ENCODE data around the gene CYP4A22.
"Not testable (repeated sequence)": the region's sequence is repeated elsewhere in the genome, so short reads cannot be mapped to it uniquely, and the experiment has no call there.

The CYP4A22 gene

GRCh38 chr1:47137198-47137597 is at the start of gene CYP4A22:
Gene CYP4A22 (plus strand): TSS chr1:47137441. CDS start chr1:47137486, 45 bp downstream.
- Histone ChIP-seq H3K27ac (no peak within 1 kb of the TSS), H3K4me1 (no peaks in the 10 kb centered on the region), H3K9ac (no peak within 1 kb of the TSS), H3K36me3 (no peaks in the 10 kb centered on the region), H4K20me1 (no peaks in the 10 kb centered on the region), H3K4me3 (no peak within 1 kb of the TSS), H3K4me2 (no peak within 1 kb of the TSS), H3K9me3 (no peaks in the 10 kb centered on the region), H3K27me3 (no peaks in the 10 kb centered on the region)
- TF ChIP-seq Cebpa-rat (IDR thresholded peaks at IDR 0.05), result no peak

- not testable (repeated sequence) for H4K20me1 ChIP-seq, H3K4me1 ChIP-seq, H3K9me3 ChIP-seq, H3K27me3 ChIP-seq, H3K27ac ChIP-seq, H3K4me3 ChIP-seq, H3K4me2 ChIP-seq, H3K9ac ChIP-seq, H3K36me3 ChIP-seq
Measured at GRCh38 chr1:47089356-47089755, 47.9 kb upstream of the CYP4A22 start.

GRCh38 chr1:47091476-47091875 is 45.8 kb upstream of the CYP4A22 start:
- not testable (repeated sequence) for H3K27me3 ChIP-seq, H3K9ac ChIP-seq, H3K27ac ChIP-seq, H3K4me3 ChIP-seq, H3K36me3 ChIP-seq, H3K9me3 ChIP-seq, H3K4me2 ChIP-seq, H3K4me1 ChIP-seq, H4K20me1 ChIP-seq

- H3K27ac ChIP-seq, result no peak overlapping the region
- H3K27me3 ChIP-seq, result no peaks in the 10 kb centered on the region
- no peak overlapping the region for H3K4me2 ChIP-seq
Measured at GRCh38 chr1:47104816-47105215, 32.4 kb upstream of the CYP4A22 start.

GRCh38 chr1:47106792-47107191 is 30.4 kb upstream of the CYP4A22 start:
- H3K9ac ChIP-seq, result no peak overlapping the region
- no peaks in the 10 kb centered on the region for H4K20me1 ChIP-seq
- no peaks in the 10 kb centered on the region for H3K4me1 ChIP-seq
- no peaks in the 10 kb centered on the region for H3K36me3 ChIP-seq
- no peaks in the 10 kb centered on the region for H3K27me3 ChIP-seq
- no peak overlapping the region for H3K4me2 ChIP-seq
- H3K9me3 ChIP-seq, result peaks cover 25% of the 10 kb centered on the region
- no peak for TF ChIP-seq Cebpa-rat (IDR thresholded peaks at IDR 0.05)
- no peak overlapping the region for H3K27ac ChIP-seq
- H3K4me3 ChIP-seq, result no peak overlapping the region

More at GRCh38 chr1:47104816-47105215, 32.4 kb upstream of the CYP4A22 start:
- Histone ChIP-seq H3K4me1 (no peaks in the 10 kb centered on the region), H3K36me3 (no peaks in the 10 kb centered on the region), H3K4me3 (no peak overlapping the region), H4K20me1 (no peaks in the 10 kb centered on the region), H3K9ac (no peak overlapping the region), H3K9me3 (peaks cover 25% of the 10 kb centered on the region)
- no peak for TF ChIP-seq Cebpa-rat (IDR thresholded peaks at IDR 0.05)

- not testable (repeated sequence) for H3K9ac ChIP-seq, H3K4me3 ChIP-seq, H3K36me3 ChIP-seq, H3K27me3 ChIP-seq, H3K27ac ChIP-seq, H3K4me1 ChIP-seq, H3K4me2 ChIP-seq, H4K20me1 ChIP-seq
- H3K9me3 ChIP-seq, result peaks cover 16% of the 10 kb centered on the region
Measured at GRCh38 chr1:47107851-47108574, 29.2 kb upstream of the CYP4A22 start.

- H3K4me1 ChIP-seq, H3K27ac ChIP-seq, H3K9me3 ChIP-seq, H3K4me3 ChIP-seq, H3K36me3 ChIP-seq, H3K9ac ChIP-seq, H4K20me1 ChIP-seq, H3K4me2 ChIP-seq, H3K27me3 ChIP-seq: not testable (repeated sequence)
Measured at GRCh38 chr1:47109482-47109881, 27.8 kb upstream of the CYP4A22 start.

- Histone ChIP-seq H3K27ac (no peak overlapping the region), H3K4me2 (no peak overlapping the region), H3K36me3 (no peaks in the 10 kb centered on the region), H4K20me1 (no peaks in the 10 kb centered on the region), H3K4me1 (no peaks in the 10 kb centered on the region), H3K4me3 (no peak overlapping the region), H3K9ac (no peak overlapping the region), H3K9me3 (no peaks in the 10 kb centered on the region), H3K27me3 (no peaks in the 10 kb centered on the region)
- TF ChIP-seq Cebpa-rat (IDR thresholded peaks at IDR 0.05), result no peak
Measured at GRCh38 chr1:47113178-47113577, 24.1 kb upstream of the CYP4A22 start.

- not testable (repeated sequence) for H3K4me1 ChIP-seq
Measured at GRCh38 chr1:47121039-47121438, 16.2 kb upstream of the CYP4A22 start.

GRCh38 chr1:47124834-47125233 is 12.4 kb upstream of the CYP4A22 start:
- not testable (repeated sequence) for H4K20me1 ChIP-seq, H3K36me3 ChIP-seq, H3K27me3 ChIP-seq, H3K9me3 ChIP-seq, H3K4me3 ChIP-seq, H3K9ac ChIP-seq, H3K4me2 ChIP-seq, H3K27ac ChIP-seq, H3K4me1 ChIP-seq

More at GRCh38 chr1:47121039-47121438, 16.2 kb upstream of the CYP4A22 start:
- H3K9me3 ChIP-seq, H3K4me3 ChIP-seq, H3K36me3 ChIP-seq, H3K4me2 ChIP-seq, H3K9ac ChIP-seq, H3K27ac ChIP-seq, H3K27me3 ChIP-seq, H4K20me1 ChIP-seq: not testable (repeated sequence)

- not testable (repeated sequence) for H3K4me3 ChIP-seq, H3K9ac ChIP-seq, H3K4me1 ChIP-seq, H3K4me2 ChIP-seq, H3K27me3 ChIP-seq, H3K36me3 ChIP-seq, H4K20me1 ChIP-seq, H3K27ac ChIP-seq, H3K9me3 ChIP-seq
Measured at GRCh38 chr1:47126997-47127396, 10.2 kb upstream of the CYP4A22 start.
